AG10803 (cell line): ENCODE measurements around the gene SYTL2.
A peak's percentile ranks its signal among the peaks of the same experiment; 100 is the strongest.

Source experiments
- DNase-seq: peaks from one replicate; pipeline ENCODE4 v3.0.0; 2010; ENCODE audit warnings: low read depth
- H3K4me3 ChIP-seq: 2 replicates; pipeline ENCODE4 v1.5.1; 2011; ENCODE audit warnings: mild to moderate bottlenecking, low read length, control low read depth
- TF ChIP-seq, protein P1 (sequence below): conservative IDR thresholded peaks from 2 replicates; pipeline ENCODE4 v1.5.1; 2011; ENCODE audit warnings: mild to moderate bottlenecking, low read length, control low read depth, inconsistent platforms

Gene SYTL2

DNA sequence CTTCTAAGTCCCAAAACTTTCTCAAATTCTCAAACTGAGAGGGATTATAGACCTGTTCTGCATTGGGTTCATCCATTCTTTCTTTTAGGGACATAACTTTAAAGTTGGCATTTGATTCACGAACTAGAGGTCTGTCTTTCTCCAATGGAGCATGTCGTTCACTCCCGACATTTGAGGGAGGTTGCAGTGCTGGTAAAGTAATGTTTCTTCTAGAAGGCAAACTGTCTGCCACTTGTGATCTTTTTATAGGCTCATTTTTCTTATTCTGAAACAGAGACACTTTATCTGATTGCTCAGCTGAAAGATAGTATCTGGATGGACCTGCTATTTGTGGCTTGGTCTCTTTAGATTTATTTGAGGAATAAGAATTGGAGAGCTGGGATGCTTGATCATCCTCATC is 84.6 kb downstream of the SYTL2 start:
- no peak overlapping the region for H3K4me3 ChIP-seq
- DNase-seq = no peak
- TF ChIP-seq, protein P1, sequence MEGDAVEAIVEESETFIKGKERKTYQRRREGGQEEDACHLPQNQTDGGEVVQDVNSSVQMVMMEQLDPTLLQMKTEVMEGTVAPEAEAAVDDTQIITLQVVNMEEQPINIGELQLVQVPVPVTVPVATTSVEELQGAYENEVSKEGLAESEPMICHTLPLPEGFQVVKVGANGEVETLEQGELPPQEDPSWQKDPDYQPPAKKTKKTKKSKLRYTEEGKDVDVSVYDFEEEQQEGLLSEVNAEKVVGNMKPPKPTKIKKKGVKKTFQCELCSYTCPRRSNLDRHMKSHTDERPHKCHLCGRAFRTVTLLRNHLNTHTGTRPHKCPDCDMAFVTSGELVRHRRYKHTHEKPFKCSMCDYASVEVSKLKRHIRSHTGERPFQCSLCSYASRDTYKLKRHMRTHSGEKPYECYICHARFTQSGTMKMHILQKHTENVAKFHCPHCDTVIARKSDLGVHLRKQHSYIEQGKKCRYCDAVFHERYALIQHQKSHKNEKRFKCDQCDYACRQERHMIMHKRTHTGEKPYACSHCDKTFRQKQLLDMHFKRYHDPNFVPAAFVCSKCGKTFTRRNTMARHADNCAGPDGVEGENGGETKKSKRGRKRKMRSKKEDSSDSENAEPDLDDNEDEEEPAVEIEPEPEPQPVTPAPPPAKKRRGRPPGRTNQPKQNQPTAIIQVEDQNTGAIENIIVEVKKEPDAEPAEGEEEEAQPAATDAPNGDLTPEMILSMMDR = no peak

DNA sequence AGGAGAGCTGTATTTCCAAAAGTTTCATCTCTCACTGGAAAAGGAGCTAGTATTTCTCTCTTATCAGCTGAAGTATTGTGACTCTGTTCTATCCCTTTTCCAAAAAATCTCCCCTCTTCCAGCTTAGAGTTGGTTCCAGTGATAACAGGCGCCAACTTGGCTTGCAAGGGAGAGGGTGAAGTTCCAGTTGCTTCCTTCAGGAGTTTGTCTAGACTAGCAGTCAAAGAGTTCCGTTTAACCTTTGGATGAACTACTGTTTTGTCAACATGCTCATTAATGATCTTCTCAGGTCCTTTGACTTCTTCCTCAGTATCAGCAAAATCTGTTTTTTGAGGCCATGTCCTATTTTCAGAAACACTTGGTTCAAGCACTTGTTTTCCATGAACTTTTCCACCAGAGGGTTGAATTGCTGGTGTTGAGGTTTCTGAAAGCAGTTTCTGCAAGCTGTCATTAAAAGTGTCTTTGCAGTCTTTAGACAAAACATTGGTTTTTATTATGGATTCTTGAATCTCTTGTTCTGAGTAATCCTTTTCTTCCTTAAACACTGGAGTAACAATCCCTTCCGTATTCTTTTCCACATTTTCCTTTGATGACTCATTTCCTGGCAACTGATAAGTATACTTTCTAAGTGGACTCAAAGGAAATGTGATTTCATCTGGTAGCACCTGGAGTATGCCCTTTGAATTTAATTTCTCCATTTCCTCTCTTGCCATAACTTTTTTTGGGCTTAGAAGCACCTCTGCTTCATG is 85.3 kb downstream of the SYTL2 start:
- peak; percentile 92 for DNase-seq
- H3K4me3 ChIP-seq = no peak overlapping the region
- TF ChIP-seq, protein P1 = no peak

DNA sequence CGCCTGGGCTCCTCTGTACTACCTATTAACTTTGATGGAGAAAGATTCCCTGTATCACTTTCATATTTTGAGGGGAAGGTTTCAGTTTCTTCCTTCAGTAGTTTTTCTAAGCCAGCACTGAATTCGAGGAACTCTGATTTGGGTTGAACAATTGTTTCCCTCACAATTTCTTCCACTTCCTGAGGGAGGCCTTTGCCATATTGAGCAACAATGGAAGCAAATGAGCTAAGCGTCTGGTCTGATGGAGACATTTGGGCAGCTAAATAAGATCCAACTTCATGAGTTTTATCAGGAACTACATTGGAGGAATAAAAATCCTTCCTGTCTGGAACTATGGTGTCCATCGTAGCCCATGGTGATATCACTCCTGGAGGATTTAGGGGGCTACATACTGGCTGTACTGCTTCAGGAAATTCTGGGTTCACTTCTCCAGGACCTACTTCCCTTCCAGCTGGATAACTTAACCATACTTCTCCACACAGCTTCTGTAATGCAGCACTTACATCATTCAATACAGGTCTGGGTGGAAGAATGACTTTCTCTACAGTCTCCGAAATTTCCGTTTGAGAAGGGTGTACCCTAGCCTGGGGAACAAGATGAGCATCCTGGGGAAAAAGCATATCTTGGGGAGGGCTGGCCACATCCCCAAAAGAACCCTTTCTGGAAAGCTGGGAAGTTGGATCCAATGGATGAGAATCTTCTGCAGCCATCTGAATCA is 86.0 kb downstream of the SYTL2 start:
- H3K4me3 ChIP-seq = no peak overlapping the region
- DNase-seq = no peak
- TF ChIP-seq, protein P1 = no peak

DNA sequence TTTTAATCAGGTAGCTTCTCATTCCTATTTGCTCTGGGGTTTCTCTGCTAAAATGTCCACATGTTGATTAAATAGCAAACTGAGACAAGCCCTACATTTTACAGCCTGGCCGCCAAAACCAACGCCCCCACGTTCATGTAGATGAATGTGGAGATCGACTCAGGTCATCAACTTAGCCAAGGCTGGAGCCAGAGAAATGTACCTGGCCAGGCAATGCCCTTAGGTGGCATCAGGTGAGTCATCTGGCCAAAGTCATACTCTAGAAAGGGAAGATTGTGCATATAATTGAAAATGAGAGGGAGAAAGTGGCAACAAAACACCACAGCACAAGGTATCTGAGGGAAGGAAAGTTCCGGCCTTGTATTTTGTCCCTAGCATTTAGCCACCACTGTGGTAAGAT is 87.9 kb downstream of the SYTL2 start:
- no peak for DNase-seq
- TF ChIP-seq, protein P1 = no peak
- H3K4me3 ChIP-seq = no peak overlapping the region

DNA sequence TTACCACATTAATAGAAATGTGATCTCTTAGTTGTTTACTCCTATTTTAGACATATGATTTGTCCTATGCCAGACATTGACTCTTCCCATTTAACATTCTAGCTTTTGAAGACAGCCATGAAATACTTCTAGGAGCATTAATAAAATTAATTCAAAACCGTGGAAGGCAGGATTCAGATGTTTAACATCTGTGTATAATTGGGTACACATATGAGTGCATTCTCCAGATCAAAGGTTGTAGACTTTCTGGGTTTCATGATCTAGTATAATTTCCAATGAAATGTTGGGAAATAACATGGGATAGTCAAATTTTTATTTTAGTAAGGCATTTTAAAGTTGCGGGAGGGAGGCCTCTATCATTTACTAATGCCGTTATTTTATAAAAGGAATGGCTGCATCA is 89.8 kb downstream of the SYTL2 start:
- peak; percentile 66 for DNase-seq
- TF ChIP-seq, protein P1 = no peak
- H3K4me3 ChIP-seq = no peak overlapping the region

DNA sequence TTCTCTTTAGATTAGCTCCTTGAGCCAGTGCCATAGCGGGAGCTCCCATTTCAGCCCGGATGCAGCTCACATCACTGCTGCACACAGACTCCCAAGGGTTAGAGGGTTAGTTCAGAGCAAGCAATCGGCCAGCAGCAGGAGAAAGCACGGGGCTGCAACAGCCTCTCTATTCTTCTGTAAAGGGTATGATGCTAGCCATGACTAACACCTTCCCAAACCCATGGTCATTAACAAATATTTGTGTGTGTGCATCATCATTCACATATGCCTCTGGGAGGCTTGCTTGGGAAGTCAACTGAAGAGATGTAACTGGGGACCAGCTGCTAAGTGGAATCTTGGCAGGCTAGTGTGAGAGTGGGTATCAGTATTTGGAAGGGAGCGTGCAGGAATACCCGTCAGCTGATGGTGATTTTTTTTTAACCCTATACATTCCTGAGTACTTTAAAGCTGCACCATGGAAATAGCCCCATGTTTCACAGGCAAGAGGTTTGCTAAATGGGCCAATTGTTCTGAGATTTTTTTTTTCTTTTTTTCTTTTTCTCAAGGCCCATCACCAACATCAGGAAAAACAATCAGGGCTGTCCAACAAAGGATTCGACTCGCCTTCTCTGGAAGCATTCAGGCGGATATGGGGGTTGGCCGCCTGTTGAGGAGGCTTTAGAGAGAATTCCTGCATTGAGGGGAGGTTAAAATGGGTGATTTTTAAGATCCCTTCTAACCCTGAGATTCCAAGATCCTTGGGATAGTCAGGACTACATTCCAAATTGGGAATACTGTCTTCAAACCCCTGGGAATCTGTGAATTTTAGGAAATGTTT is 91.7 kb downstream of the SYTL2 start:
- H3K4me3 ChIP-seq = peak overlapping the region; percentile 62
- peak; percentile 100 for DNase-seq
- TF ChIP-seq, protein P1 = no peak
